Measurements from ENCODE around the gene SEC61A2.

DNA sequence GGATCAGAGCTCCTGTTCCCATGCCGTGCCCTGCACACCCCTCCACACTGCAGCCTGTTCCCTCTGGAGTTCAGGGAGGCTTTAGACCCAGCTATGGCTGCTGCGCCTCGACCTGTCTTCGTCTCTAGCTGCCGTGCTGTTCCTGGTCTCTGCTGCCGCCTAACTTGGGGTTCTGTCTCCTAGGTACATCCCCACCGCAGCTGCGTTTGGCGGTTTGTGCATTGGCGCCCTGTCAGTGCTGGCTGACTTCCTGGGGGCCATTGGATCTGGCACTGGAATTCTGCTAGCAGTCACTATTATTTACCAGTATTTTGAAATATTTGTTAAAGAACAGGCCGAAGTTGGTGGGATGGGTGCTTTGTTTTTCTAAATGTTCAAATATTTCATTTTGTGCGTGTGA, 34.6 kb downstream of the SEC61A2 start:
- TF ChIP-seq, protein P1, sequence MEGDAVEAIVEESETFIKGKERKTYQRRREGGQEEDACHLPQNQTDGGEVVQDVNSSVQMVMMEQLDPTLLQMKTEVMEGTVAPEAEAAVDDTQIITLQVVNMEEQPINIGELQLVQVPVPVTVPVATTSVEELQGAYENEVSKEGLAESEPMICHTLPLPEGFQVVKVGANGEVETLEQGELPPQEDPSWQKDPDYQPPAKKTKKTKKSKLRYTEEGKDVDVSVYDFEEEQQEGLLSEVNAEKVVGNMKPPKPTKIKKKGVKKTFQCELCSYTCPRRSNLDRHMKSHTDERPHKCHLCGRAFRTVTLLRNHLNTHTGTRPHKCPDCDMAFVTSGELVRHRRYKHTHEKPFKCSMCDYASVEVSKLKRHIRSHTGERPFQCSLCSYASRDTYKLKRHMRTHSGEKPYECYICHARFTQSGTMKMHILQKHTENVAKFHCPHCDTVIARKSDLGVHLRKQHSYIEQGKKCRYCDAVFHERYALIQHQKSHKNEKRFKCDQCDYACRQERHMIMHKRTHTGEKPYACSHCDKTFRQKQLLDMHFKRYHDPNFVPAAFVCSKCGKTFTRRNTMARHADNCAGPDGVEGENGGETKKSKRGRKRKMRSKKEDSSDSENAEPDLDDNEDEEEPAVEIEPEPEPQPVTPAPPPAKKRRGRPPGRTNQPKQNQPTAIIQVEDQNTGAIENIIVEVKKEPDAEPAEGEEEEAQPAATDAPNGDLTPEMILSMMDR (IDR thresholded peaks at IDR 0.05): no peak
- TF ChIP-seq POLR2A (IDR thresholded peaks at IDR 0.05): no peak

Data from heart left ventricle (tissue), 13 donors.